Measurements from ENCODE around the gene KLHL6. TPM values are rescaled to one million over a fixed set of nuclear protein-coding genes. Genes with fewer than 3 reads are reported as not detected.

The KLHL6 gene
- total RNA-seq, 2 donors from 2014 or later: 6.6 to 10.2 TPM

DNA sequence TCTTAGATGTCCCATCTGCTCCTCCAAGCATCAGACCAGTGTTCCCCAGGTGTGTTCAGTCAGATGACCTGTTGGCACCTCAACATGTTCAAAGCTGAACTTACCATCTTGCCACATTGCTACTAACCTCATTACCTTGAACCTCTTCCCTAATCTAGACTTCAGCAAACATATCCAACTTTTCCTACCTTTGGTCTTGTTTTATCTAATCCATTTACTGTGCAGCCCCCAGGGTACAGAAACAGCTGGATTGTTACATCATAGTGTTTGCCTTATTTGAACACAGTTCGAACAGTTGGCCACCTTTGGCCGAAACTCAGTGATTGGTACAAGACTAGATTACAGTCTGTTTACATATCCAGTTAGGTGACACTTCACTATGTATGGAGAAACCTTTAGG lies 91.0 kb downstream of the KLHL6 start:
- ATAC-seq (ENCODE audit: insufficient number of reproducible peaks, low FRiP score, low read depth) (no peak), DNase-seq (ENCODE audit: low spot score) (no peak)
- Histone ChIP-seq H3K27me3 (replicated peaks; ENCODE audit: insufficient read depth) (no peaks in the 10 kb centered on the region), H3K4me3 (no peak overlapping the region), H3K4me1 (ENCODE audit: control insufficient read depth in 1 of 2, low read depth in 2 of 2) (no peaks in the 10 kb centered on the region), H3K9me3 (no peaks in the 10 kb centered on the region), H3K27ac (no peak overlapping the region), H3K36me3 (no peaks in the 10 kb centered on the region)
- TF ChIP-seq, protein P1, sequence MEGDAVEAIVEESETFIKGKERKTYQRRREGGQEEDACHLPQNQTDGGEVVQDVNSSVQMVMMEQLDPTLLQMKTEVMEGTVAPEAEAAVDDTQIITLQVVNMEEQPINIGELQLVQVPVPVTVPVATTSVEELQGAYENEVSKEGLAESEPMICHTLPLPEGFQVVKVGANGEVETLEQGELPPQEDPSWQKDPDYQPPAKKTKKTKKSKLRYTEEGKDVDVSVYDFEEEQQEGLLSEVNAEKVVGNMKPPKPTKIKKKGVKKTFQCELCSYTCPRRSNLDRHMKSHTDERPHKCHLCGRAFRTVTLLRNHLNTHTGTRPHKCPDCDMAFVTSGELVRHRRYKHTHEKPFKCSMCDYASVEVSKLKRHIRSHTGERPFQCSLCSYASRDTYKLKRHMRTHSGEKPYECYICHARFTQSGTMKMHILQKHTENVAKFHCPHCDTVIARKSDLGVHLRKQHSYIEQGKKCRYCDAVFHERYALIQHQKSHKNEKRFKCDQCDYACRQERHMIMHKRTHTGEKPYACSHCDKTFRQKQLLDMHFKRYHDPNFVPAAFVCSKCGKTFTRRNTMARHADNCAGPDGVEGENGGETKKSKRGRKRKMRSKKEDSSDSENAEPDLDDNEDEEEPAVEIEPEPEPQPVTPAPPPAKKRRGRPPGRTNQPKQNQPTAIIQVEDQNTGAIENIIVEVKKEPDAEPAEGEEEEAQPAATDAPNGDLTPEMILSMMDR (IDR thresholded peaks at IDR 0.05): no peak

DNA sequence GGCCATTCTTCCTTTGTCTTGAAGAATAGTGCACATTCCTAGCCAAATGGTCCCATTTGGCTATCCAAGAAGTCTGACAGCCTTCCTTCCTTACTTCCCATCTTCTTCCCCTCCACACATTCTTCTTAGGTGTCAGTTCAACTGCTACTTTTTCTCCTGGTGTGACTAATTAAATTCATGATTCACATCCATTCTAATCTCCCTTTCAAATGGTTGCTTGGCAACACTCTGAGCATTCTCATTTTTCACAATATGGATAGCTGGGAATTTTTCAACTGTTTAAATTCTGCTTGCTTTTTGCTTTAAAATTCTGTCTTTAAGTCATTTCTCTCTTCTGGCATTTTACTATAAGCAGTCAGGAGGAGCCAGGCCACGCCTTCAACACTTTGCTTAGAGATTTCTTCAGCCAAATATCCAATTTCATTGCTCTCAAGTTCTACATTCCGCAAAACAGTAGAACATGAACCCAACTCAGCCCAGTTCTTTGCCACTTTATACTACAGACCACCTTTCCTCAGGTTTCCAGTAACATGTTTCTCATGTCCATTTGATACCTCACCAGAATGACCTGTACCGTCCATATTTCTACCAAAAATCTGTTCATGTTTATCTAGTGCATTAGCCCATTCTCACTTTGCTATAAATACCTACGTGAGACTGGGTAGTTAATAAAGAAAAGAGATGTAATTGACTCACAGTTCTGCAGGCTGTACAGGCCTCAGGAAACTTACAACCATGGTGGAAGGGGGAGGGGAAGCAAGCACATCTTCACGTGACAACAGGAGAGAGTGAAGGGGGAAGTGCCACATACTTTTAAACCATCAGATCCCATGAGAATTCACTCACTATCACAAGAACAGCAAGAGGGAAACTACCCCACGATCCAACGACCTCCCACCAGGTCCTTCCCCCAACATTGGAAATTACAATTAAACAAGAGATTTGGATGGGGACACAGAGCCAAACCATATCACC lies 95.1 kb downstream of the KLHL6 start:
- Histone ChIP-seq H3K27me3 (replicated peaks; ENCODE audit: insufficient read depth) (no peaks in the 10 kb centered on the region), H3K4me1 (ENCODE audit: control insufficient read depth in 1 of 2, low read depth in 2 of 2) (no peaks in the 10 kb centered on the region), H3K36me3 (no peaks in the 10 kb centered on the region), H3K9me3 (no peaks in the 10 kb centered on the region), H3K27ac (no peak overlapping the region), H3K4me3 (no peak overlapping the region)
- ATAC-seq (ENCODE audit: insufficient number of reproducible peaks, low FRiP score, low read depth) (no peak), DNase-seq (ENCODE audit: low spot score) (no peak)
- TF ChIP-seq, protein P1 (IDR thresholded peaks at IDR 0.05): no peak

DNA sequence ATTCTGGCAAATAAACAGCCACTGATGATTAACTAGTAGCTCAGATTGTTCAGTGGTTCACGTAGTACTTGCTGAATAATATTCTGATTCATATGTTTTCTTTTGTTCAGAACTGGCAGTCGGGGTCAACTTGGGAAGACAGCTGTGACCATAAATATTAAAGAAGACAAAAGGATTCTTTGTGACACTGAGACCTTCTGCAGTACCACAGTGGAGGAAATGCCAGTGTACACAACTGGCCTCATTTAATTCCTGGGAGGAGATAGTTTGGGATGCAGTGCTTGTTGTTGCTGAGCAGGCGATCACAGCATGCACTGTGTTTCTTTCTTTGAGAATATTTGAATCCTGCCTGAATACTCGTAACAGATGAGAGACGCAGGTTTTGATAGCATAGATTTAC lies 100.4 kb downstream of the KLHL6 start:
- H3K27ac ChIP-seq: no peak overlapping the region
- TF ChIP-seq, protein P1 (IDR thresholded peaks at IDR 0.05): no peak
- no peak overlapping the region for H3K4me3 ChIP-seq
- no peaks in the 10 kb centered on the region for H3K27me3 ChIP-seq (replicated peaks; ENCODE audit: insufficient read depth)
- DNase-seq (ENCODE audit: low spot score): no peak
- no peak for ATAC-seq (ENCODE audit: insufficient number of reproducible peaks, low FRiP score, low read depth)
- no peaks in the 10 kb centered on the region for H3K9me3 ChIP-seq
- H3K36me3 ChIP-seq: no peaks in the 10 kb centered on the region
- no peaks in the 10 kb centered on the region for H3K4me1 ChIP-seq (ENCODE audit: control insufficient read depth in 1 of 2, low read depth in 2 of 2)

DNA sequence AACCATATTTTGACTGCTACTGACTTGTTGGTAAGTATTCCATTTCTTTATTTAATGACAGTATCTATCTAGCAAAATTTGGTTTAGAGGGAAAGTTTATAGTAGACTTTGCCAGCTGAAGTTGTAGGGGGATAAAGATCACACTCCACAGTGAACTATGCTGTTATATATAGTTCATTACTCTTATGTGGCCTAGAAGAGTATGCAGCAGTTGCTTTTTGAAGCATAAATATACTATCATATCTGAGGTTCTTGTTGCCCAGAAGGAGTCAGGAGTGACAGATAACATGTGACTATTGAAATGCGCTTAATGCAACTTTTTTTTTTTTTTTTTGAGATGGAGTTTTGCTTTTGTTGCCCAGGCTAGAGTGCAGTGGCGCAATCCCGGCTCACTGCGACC lies 101.4 kb downstream of the KLHL6 start:
- H3K9me3 ChIP-seq: no peaks in the 10 kb centered on the region

DNA sequence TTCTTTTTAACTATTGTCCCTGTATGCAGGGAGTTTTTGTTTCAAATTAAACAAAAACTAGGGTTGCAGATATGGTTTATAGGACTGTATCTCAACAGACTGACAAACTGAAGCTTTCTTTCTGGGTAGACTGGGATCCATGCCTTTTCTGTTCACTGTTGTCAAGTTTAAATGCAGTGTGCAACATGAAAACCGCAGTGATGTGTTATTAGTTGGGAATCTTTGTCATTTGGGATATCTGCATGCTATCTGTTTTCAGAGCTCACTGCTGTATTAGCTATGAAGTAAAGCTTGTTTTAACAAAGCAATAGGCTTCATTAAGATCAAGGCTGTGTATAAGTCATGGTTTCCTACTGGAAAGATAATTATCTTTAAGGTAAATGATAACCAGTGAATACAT lies 105.7 kb downstream of the KLHL6 start:
- no peaks in the 10 kb centered on the region for H3K9me3 ChIP-seq
- H3K27me3 ChIP-seq (replicated peaks; ENCODE audit: insufficient read depth): no peaks in the 10 kb centered on the region
- ATAC-seq (ENCODE audit: insufficient number of reproducible peaks, low FRiP score, low read depth) (no peak), DNase-seq (ENCODE audit: low spot score) (no peak)
- TF ChIP-seq, protein P1 (IDR thresholded peaks at IDR 0.05): no peak
- H3K4me3 ChIP-seq: no peak overlapping the region
- no peak overlapping the region for H3K27ac ChIP-seq
- H3K4me1 ChIP-seq (ENCODE audit: control insufficient read depth in 1 of 2, low read depth in 2 of 2): peaks cover 8 to 21% of the 10 kb centered on the region in 2 donors
- H3K36me3 ChIP-seq: no peaks in the 10 kb centered on the region

More for the DNA sequence above, 101.4 kb downstream of the KLHL6 start:
- ATAC-seq (ENCODE audit: insufficient number of reproducible peaks, low FRiP score, low read depth) (no peak), DNase-seq (ENCODE audit: low spot score) (no peak)
- Histone ChIP-seq H3K4me1 (ENCODE audit: control insufficient read depth in 1 of 2, low read depth in 2 of 2) (peaks cover 0 to 10% of the 10 kb centered on the region in 2 donors), H3K27ac (no peak overlapping the region), H3K36me3 (no peaks in the 10 kb centered on the region), H3K27me3 (replicated peaks; ENCODE audit: insufficient read depth) (no peaks in the 10 kb centered on the region), H3K4me3 (no peak overlapping the region)
- TF ChIP-seq, protein P1 (IDR thresholded peaks at IDR 0.05): no peak

Measured in thoracic aorta (tissue), 2 donors.